Measurements from ENCODE around the gene DCAF11. TPM values are rescaled to one million over a fixed set of nuclear protein-coding genes. Genes with fewer than 3 reads are reported as not detected.

DCAF11 gene
- total RNA-seq, 1 experiment from 2014 or later, result 93.5 TPM

GRCh38 chr14:24106672-24107271 is 7.8 kb upstream of the DCAF11 start:
- no peak overlapping the region for H3K9ac ChIP-seq (ENCODE audit: low read length)
- no peak overlapping the region for H3K4me3 ChIP-seq (ENCODE audit: low read length)
- peaks cover 7% of the 10 kb centered on the region for H3K4me1 ChIP-seq (ENCODE audit: low read length)
- no peaks in the 10 kb centered on the region for H3K9me3 ChIP-seq (ENCODE audit: low read length)
- H3K4me2 ChIP-seq (ENCODE audit: low read depth, low read length, poor library complexity, severe bottlenecking), result no peak overlapping the region
- H3K27ac ChIP-seq (ENCODE audit: low read length), result no peak overlapping the region
- no peaks in the 10 kb centered on the region for H3K79me2 ChIP-seq (ENCODE audit: low read length)
- no peak for DNase-seq
- H3K9me2 ChIP-seq (replicated peaks; ENCODE audit: insufficient read depth, low read length), result no peaks in the 10 kb centered on the region
- no peak overlapping the region for H2AFZ ChIP-seq (ENCODE audit: low read length)
- peaks cover 21% of the 10 kb centered on the region for H3K36me3 ChIP-seq (ENCODE audit: insufficient read depth, low read length)
- no peaks in the 10 kb centered on the region for H3K27me3 ChIP-seq (ENCODE audit: low read length)
- H4K20me1 ChIP-seq (ENCODE audit: insufficient read depth, low read depth, low read length), result no peaks in the 10 kb centered on the region

- no peak for DNase-seq
- Histone ChIP-seq H2AFZ (ENCODE audit: low read length) (peak overlapping the region; percentile 88), H3K4me2 (ENCODE audit: low read depth, low read length, poor library complexity, severe bottlenecking) (peak overlapping the region; percentile 38), H3K9ac (ENCODE audit: low read length) (peak overlapping the region; percentile 47), H4K20me1 (ENCODE audit: insufficient read depth, low read depth, low read length) (no peaks in the 10 kb centered on the region), H3K27me3 (ENCODE audit: low read length) (no peaks in the 10 kb centered on the region), H3K4me3 (ENCODE audit: low read length) (no peak overlapping the region), H3K36me3 (ENCODE audit: insufficient read depth, low read length) (peaks cover 8% of the 10 kb centered on the region), H3K4me1 (ENCODE audit: low read length) (peaks cover 10% of the 10 kb centered on the region), H3K27ac (ENCODE audit: low read length) (peak overlapping the region; percentile 46; the same call in 1 of the 2 replicates), H3K9me2 (replicated peaks; ENCODE audit: insufficient read depth, low read length) (no peaks in the 10 kb centered on the region), H3K79me2 (ENCODE audit: low read length) (0 out of 2 replicates have a peak, but pooled peaks cover 1% of the 10 kb centered on the region), H3K9me3 (ENCODE audit: low read length) (no peaks in the 10 kb centered on the region)
Measured at GRCh38 chr14:24108336-24108874, 6.2 kb upstream of the DCAF11 start.

GRCh38 chr14:24110060-24110459 is 4.5 kb upstream of the DCAF11 start:
- no peak overlapping the region for H3K9ac ChIP-seq (ENCODE audit: low read length)
- H3K4me2 ChIP-seq (ENCODE audit: low read depth, low read length, poor library complexity, severe bottlenecking), result no peak overlapping the region
- H3K36me3 ChIP-seq (ENCODE audit: insufficient read depth, low read length), result no peaks in the 10 kb centered on the region
- DNase-seq, result no peak
- no peaks in the 10 kb centered on the region for H4K20me1 ChIP-seq (ENCODE audit: insufficient read depth, low read depth, low read length)
- no peaks in the 10 kb centered on the region for H3K9me3 ChIP-seq (ENCODE audit: low read length)
- no peaks in the 10 kb centered on the region for H3K9me2 ChIP-seq (replicated peaks; ENCODE audit: insufficient read depth, low read length)
- H2AFZ ChIP-seq (ENCODE audit: low read length), result no peak overlapping the region
- H3K4me3 ChIP-seq (ENCODE audit: low read length), result no peak overlapping the region
- H3K27ac ChIP-seq (ENCODE audit: low read length), result no peak overlapping the region
- H3K79me2 ChIP-seq (ENCODE audit: low read length), result 0 out of 2 replicates have a peak, but pooled peaks cover 3% of the 10 kb centered on the region
- peaks cover 12% of the 10 kb centered on the region for H3K4me1 ChIP-seq (ENCODE audit: low read length)
- H3K27me3 ChIP-seq (ENCODE audit: low read length), result no peaks in the 10 kb centered on the region

GRCh38 chr14:24110523-24110922 is 4.1 kb upstream of the DCAF11 start:
- no peaks in the 10 kb centered on the region for H3K27me3 ChIP-seq (ENCODE audit: low read length)
- no peak for DNase-seq
- H3K4me3 ChIP-seq (ENCODE audit: low read length), result no peak overlapping the region
- H3K9me3 ChIP-seq (ENCODE audit: low read length), result no peaks in the 10 kb centered on the region
- no peaks in the 10 kb centered on the region for H4K20me1 ChIP-seq (ENCODE audit: insufficient read depth, low read depth, low read length)
- H3K4me1 ChIP-seq (ENCODE audit: low read length), result peaks cover 14% of the 10 kb centered on the region
- H3K36me3 ChIP-seq (ENCODE audit: insufficient read depth, low read length), result no peaks in the 10 kb centered on the region
- no peak overlapping the region for H3K27ac ChIP-seq (ENCODE audit: low read length)
- no peak overlapping the region for H3K4me2 ChIP-seq (ENCODE audit: low read depth, low read length, poor library complexity, severe bottlenecking)
- no peaks in the 10 kb centered on the region for H3K9me2 ChIP-seq (replicated peaks; ENCODE audit: insufficient read depth, low read length)
- no peak overlapping the region for H2AFZ ChIP-seq (ENCODE audit: low read length)
- peaks cover 7% of the 10 kb centered on the region for H3K79me2 ChIP-seq (ENCODE audit: low read length)
- no peak overlapping the region for H3K9ac ChIP-seq (ENCODE audit: low read length)

GRCh38 chr14:24113379-24113800 is 1.2 kb upstream of the DCAF11 start:
- Histone ChIP-seq H4K20me1 (ENCODE audit: insufficient read depth, low read depth, low read length) (no peaks in the 10 kb centered on the region), H3K79me2 (ENCODE audit: low read length) (peaks cover 22% of the 10 kb centered on the region), H3K27me3 (ENCODE audit: low read length) (no peaks in the 10 kb centered on the region), H3K27ac (ENCODE audit: low read length) (peak overlapping the region; percentile 91), H3K9ac (ENCODE audit: low read length) (peak overlapping the region; percentile 95), H3K4me1 (ENCODE audit: low read length) (peaks cover 26% of the 10 kb centered on the region), H2AFZ (ENCODE audit: low read length) (peak overlapping the region; percentile 87; the same call in 1 of the 2 replicates), H3K36me3 (ENCODE audit: insufficient read depth, low read length) (peaks cover 8% of the 10 kb centered on the region; the same call in 1 of the 2 replicates), H3K4me3 (ENCODE audit: low read length) (peak overlapping the region; percentile 89), H3K4me2 (ENCODE audit: low read depth, low read length, poor library complexity, severe bottlenecking) (peak overlapping the region; percentile 91), H3K9me3 (ENCODE audit: low read length) (no peaks in the 10 kb centered on the region), H3K9me2 (replicated peaks; ENCODE audit: insufficient read depth, low read length) (no peaks in the 10 kb centered on the region)
- peak; percentile 76 for DNase-seq

GRCh38 chr14:24113801-24114531 is 611 bp upstream of the DCAF11 start:
- no peaks in the 10 kb centered on the region for H3K9me3 ChIP-seq (ENCODE audit: low read length)
- DNase-seq, result peak; percentile 98
- H3K4me1 ChIP-seq (ENCODE audit: low read length), result peaks cover 22% of the 10 kb centered on the region
- peak overlapping the region; percentile 91 for H3K27ac ChIP-seq (ENCODE audit: low read length)
- H3K4me2 ChIP-seq (ENCODE audit: low read depth, low read length, poor library complexity, severe bottlenecking), result peak overlapping the region; percentile 91
- H4K20me1 ChIP-seq (ENCODE audit: insufficient read depth, low read depth, low read length), result no peaks in the 10 kb centered on the region
- H3K9ac ChIP-seq (ENCODE audit: low read length), result peak overlapping the region; percentile 95
- H3K27me3 ChIP-seq (ENCODE audit: low read length), result no peaks in the 10 kb centered on the region
- peaks cover 8% of the 10 kb centered on the region; the same call in 1 of the 2 replicates for H3K36me3 ChIP-seq (ENCODE audit: insufficient read depth, low read length)
- peak overlapping the region; percentile 87 for H2AFZ ChIP-seq (ENCODE audit: low read length)
- peak overlapping the region; percentile 89 for H3K4me3 ChIP-seq (ENCODE audit: low read length)
- H3K79me2 ChIP-seq (ENCODE audit: low read length), result peaks cover 22% of the 10 kb centered on the region
- no peaks in the 10 kb centered on the region for H3K9me2 ChIP-seq (replicated peaks; ENCODE audit: insufficient read depth, low read length)

- no peak for DNase-seq
- H3K36me3 ChIP-seq (ENCODE audit: insufficient read depth, low read length), result peaks cover 9% of the 10 kb centered on the region; the same call in 1 of the 2 replicates
- peaks cover 22% of the 10 kb centered on the region for H3K79me2 ChIP-seq (ENCODE audit: low read length)
- H3K27me3 ChIP-seq (ENCODE audit: low read length), result no peaks in the 10 kb centered on the region
- no peaks in the 10 kb centered on the region for H4K20me1 ChIP-seq (ENCODE audit: insufficient read depth, low read depth, low read length)
- H3K9ac ChIP-seq (ENCODE audit: low read length), result peak overlapping the region; percentile 77
- peaks cover 19% of the 10 kb centered on the region for H3K4me1 ChIP-seq (ENCODE audit: low read length)
- H2AFZ ChIP-seq (ENCODE audit: low read length), result peak overlapping the region; percentile 78
- H3K9me3 ChIP-seq (ENCODE audit: low read length), result no peaks in the 10 kb centered on the region
- no peaks in the 10 kb centered on the region for H3K9me2 ChIP-seq (replicated peaks; ENCODE audit: insufficient read depth, low read length)
- H3K27ac ChIP-seq (ENCODE audit: low read length), result peak overlapping the region; percentile 5; the same call in 1 of the 2 replicates
- peak overlapping the region; percentile 91 for H3K4me2 ChIP-seq (ENCODE audit: low read depth, low read length, poor library complexity, severe bottlenecking)
- peak overlapping the region; percentile 89 for H3K4me3 ChIP-seq (ENCODE audit: low read length)
Measured at GRCh38 chr14:24115422-24116127, 998 bp downstream of the DCAF11 start.
